SIG-M5 treated with dmso at 0.1 percent for 504 hours (cell line): Measurements from ENCODE around the gene ACOXL.
"Not testable (repeated sequence)": the region's sequence is repeated elsewhere in the genome, so short reads cannot be mapped to it uniquely, and the experiment has no call there.

Source experiments
- DNase-seq: peaks from one replicate; lab custom pipeline; 2025; ENCODE audit not compliant: unreplicated experiment; lab: John Stamatoyannopoulos, UW

Gene ACOXL

DNA sequence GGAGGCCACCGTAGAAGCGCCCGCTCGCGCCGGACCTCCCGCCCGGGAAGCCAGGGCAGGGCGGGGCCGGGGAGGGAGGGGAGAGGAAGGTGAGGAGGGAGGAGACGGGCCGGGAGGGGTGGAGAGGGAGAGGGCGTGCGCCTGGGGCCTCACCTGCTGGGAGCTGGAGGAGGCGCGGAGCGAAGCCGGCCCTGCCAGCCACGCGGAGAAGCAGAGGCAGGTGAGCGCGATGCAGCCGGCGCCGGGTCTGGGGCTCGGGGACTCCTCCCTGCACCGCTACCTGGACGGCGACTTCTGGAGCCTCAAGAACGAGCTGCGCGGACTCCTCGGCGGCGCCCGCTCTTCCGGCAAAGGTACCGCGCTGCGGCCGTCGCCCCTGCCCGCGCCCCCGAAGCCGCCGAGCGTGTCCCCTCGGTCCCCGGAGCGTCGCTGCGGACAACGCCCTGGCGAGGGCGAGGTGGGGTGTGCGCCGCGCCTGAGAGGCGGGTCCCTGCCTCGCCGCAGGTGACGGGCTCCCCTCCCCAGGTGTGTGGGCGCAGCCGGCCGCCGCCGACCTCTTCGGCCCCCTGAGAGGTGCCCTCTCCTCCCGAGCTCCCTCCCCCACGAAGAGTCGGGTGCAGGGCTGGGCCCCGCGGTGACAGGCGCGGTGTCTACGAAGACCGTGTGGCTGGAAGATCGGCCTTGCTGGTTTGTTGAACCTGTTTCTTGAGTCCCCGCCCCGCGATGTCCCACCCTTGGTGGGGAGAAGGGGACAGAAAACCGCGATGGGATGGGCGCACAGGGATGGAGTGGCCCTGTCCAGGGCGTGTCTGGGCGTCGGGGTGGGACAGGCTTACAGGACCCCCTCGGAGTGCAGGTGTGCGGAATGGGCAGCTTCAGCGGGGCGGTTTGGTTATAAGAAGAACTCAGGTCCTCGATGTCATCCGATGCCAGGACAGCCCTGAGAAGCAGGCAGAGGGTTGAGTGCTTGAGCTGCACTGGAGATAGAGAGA is at the start of gene ACOXL:
TSS of gene ACOXL (plus strand) at position 152 of the 992 bp plus-strand sequence. CDS start 35,817 bp downstream, outside the sequence.
- DNase-seq: no peak

DNA sequence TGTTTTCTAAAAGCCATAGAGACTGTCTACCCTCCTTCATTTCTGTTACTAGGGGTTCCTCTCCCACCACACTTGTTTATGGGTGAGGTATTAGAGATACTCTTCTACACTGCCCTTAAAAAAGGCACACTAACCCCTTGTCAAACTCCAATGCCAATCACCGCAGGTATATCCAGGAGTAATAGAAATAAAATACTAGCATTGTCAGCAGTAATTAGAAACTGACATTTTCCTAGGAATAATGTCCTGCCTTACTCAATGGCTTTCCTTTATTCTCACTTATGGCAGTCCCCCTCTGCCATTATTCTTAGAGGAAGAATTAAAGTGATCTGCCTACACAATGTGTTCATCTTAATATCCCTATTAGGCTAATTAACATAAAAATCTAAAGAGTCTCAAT is 49.5 kb upstream of the ACOXL start:
- DNase-seq: no peak

DNA sequence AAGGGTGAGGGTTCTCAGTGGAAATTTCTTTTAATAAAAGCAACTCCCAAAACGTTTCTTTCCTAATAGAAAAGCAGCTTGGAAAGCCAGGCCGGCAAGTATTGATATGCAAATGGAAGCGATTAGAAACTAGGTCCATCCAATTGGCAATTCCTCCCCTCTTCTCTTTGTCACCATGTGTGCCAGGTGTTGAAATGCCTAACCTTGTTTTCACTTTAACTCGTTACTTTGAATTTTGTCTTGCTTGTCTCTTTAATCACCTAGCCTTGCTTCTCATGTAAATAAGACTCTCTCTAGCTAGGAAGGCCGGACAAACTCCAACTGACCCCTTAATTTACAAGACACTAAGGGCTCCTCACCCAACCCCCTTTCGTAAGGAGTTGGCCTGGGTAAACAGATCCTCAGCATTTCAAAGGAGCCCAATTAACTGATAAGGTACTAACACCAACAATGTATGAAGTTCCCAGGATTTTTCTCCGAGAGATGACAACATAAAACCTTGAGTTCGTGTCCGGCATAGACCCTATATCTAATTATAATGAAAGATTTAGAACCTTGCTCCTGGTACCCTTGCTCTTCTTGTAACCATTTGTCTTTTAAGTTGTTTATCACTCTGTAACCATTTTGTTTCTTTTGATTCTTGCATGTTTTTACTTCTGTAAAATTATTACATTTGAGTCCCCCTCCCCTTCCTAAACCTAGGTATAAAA is 44.4 kb upstream of the ACOXL start:
- DNase-seq: not testable (repeated sequence)

DNA sequence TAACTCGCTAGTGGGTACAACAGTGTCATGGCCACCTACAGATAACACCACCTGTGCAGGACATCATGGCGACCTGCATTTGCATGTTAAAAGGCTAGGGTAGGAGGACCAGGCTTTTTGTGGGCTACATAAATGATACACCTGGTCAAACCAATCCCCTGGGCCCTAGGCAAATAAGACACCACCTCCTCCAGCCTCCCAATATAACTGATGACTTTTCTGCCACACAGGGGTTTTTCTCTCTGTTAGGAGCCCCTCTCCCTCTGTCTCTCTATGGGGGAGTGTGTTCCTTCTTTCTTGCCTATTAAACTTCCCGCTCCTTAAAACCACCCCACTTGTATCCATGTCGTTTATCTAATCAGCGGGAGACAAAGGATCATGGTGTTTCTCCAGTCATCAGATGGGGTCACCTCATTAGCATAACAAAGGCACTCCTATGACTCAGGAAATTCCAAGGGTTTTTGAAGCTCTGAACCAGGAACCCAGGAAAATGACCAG is 43.7 kb upstream of the ACOXL start:
- no peak for DNase-seq

DNA sequence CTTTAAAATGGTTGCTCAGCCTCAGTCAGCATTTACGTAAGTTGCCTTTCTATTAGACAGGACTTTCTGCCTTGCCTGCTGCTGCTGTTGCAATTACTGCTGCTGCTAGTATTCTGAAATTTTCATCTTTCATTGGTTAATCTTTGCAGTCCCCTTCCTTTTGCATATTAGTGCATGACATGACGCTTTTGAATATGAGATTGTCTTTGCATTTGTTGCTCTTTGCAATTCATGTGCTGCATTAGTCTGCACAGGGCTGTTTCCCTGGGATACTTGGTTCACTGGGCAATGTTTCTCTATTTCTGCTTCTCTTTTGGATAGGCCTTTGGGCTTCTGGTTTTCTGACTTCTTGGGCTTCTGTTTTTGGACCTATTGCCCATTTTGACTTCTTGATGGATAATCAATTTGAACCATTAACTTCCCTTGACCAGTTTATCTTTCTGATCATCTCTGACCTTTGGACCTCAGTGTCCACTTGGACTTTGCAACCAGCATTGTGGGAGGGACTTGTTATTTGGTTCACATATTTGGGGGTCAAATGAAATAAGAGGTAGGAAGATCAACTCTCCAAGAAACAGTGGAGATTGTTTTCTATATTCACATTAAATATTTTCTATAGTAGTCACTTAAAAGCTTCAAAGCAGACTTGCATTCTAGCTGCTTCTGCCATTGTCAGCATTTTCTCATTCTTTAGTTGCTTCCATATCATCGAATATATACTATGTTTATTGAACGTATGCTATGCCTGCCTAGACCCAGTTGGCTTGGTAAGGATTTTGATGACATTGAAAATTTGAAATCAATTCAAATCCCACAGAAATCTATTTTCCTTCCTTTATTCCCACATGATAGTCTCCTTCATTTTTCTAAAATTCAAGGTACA is 42.0 kb upstream of the ACOXL start:
- no peak for DNase-seq

DNA sequence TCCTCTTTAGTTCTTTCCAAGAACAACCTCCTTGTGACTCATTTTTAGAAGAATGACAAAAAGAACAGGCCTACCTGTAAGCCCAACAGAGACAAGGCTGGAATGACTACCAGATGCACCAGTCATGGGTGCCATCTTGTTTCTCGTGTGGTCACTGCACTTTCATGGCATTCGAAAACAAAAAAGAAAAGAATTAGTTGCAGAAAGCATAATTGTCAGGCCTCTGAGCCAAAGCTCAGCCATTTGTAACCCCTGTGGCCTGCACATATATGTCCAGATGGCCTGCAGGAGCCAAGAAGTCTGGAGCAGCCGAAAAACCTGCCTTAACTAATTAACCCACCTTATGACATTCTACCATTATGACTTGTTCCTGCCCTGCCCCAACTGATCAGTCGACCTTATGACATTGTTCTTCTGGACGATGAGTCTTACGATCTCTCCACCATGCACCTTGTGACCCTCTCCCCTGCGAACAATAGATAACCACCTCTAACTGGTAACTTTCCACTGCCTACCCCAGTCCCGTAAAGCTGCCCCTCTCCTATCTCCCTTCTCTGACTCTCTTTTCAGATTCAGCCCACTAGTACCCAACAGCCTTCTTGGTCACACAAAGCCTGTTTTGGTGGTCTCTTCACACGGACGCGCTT is 40.6 kb upstream of the ACOXL start:
- no peak for DNase-seq

DNA sequence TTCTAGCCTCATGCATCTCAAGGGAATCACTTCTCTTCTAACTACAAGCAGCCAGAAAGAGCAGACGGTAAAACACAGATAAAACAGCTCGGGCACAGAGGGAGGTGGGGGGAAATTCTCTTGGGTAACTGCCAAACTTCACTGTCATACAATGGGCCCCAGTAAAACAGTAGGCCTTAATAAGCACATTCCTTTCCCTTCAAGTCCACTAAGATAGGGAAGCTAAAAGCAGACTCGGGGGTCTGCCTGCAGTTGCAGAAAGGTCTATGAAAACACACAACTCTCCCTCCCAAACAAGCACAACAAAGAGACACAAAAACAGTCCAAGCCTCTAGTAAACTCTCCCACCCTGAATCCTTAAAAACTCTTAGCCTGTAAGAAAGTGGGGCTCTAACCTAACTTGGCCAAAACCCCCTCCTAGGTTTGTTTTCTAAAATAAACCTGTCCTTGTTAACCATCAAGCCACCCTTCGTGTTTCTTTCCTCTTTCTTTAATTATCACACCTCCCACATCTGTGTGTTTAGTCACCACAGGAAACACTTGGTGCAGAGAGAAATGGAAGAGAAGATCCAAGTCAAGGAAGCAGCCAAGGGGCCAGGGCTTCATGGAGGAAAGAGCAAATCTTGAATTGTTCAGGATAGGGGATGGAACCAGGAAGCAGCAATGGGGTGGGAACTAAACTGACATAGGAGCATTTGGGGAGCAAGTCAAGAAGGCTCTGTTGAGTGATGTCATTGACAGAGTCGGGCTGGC is 37.1 kb upstream of the ACOXL start:
- DNase-seq: not testable (repeated sequence)

DNA sequence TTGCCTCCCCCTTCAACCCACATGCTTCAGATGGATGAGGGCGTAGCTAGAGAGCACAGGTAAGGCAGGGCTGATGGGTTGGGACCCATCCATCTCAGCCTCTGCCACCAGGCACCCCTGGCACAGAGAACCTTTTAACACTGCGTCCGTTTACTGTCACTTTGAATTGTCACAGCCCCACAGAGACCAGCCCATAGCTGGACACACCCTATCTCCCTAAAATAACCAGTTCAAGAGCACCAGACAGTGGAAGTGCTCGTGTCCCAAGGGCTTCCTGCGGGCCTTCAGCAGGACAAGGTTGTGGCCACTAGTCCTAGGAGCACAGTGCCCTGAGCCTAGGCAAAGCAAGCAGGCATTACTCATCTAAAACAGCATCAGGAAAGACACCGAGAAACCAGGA is 34.1 kb upstream of the ACOXL start:
- not testable (repeated sequence) for DNase-seq

DNA sequence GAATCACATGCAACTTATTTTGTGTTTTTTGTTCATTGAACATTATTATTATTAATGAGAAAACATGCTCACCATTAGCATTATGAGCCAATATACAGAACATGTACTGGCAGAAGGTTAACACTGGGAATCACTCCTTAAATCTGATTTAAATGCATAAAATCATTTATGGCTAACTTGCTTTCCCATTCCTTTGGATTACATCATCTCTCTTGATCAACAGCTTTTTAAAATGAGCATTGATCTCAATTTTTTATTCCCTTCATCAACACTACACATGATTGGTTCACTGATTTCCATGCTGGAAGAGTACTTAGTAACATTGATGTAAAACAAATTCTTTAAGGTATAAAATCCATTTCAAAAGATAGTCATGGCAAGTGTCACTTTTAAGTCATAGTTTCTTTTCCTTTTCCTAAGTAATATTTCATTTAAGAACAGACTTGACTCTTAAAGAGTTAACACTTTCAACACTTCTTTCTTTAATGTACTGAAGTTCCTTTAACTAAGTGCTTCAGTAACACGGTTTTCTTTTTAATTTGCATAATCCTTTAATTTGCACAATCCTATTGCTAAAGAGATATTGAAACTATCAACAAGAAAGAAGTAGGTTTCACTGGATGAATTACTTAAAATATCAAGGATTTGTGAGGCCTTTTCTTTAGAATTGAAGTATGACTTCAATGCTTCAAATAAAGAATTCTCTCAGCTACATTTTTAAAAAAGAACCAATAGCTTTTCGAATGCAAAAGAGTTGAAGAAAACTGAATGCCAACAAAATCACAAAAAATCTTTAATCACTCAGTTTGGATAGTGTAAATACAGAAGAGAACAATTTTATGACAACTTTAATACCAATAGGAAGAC is 29.6 kb upstream of the ACOXL start:
- DNase-seq: no peak

DNA sequence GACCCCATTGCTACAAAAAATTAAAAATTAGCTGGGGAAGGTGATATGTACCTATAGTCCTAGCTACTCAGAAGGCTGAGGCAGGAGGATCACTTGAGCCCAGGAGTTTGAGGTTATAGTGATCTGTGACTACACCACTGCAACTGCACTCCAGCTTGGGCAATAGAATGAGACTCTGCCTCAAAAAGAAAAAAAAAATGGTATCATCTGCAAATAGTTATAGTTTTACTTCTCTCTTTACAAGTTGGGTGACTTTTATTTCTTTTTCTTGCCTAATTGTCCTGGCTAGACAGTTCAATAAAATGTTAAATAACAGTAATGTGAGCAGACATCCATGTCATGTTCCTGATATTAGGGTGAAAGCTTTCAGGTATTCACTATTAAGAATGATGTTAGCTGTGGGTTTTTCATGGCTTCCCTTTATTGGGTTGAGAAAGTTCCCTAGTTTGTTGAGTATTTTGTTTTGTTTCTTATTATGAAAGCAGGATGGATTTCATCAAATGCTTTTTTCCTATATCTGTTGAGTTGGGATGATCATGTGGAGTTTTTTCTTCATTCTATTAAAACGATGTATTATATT is 24.9 kb upstream of the ACOXL start:
- no peak for DNase-seq

DNA sequence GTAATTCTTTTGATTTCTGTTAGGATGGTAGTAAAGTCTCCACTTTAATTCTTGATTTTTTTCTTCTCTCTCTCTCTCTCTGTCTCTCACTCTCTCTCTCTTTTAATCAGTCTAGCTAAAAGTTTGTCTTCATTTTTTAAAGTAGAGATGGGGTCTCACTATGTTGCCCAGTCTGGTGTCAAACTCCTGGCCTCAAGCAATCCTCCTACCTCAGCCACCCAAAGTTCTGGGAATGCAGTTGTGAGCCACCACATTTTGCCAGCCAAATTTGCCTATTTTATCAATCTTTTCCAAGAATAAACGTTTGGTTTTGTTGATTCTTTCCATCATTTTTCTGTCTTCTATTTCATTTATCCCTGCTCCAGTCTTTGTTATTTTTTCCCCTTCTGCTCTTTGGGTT is 23.9 kb upstream of the ACOXL start:
- no peak for DNase-seq

DNA sequence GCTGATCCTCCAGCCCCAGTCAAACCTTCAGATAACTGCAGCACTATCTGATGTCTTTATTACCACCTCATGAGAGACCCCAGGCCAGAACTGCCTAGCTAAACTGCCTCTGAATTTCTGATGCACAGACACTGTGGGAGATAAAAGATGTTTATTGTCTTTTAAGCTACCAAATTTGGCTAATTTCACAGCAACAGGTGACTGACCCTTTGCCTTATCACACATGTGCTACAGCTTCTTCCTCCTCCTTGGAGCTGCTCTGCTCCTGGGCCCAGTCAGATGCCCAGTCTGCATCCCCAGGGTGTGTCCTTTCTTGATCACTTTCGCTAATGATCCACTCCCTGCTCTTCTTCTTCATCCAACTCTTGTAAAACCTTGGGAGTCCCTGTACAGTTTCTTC is 19.6 kb upstream of the ACOXL start:
- DNase-seq: no peak

DNA sequence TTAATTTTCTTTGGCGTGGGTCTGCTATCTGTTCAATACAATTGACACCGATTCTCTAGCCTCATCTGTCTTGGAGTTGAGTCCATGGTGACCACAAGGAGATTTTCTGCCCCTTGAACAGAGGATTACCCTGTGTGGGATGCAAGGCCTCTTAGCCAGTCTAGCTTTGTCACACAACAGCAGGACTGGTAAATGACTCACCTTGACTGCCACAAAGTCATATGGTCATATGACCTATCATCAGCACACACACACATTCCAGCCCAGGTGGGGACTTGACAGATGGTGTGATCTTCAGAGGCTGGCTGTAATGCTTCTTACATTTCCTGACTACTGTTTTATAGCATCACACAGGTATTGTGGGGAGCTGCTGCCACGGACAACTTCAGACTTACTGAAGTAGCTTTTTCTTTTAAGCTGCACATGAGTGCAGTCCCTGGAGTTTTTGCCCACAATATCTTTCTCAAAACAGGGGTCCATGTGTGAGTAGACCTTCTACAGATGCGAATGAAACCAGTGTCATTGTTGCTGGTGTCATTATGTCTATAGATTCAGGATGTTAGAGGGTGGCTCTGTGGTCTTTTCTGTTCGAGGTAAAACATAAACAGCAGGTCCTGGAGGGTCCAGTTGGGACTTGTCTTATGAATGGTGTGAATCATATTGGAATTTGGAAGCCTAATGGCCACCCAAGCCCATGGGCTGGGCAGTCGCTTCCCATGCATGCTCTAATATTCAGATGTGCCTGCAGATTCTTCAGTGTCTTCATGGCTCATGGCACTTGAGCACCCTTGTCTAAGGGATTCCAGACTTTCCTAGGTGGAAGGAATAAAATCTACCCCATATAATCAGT is 18.6 kb upstream of the ACOXL start:
- DNase-seq: no peak

DNA sequence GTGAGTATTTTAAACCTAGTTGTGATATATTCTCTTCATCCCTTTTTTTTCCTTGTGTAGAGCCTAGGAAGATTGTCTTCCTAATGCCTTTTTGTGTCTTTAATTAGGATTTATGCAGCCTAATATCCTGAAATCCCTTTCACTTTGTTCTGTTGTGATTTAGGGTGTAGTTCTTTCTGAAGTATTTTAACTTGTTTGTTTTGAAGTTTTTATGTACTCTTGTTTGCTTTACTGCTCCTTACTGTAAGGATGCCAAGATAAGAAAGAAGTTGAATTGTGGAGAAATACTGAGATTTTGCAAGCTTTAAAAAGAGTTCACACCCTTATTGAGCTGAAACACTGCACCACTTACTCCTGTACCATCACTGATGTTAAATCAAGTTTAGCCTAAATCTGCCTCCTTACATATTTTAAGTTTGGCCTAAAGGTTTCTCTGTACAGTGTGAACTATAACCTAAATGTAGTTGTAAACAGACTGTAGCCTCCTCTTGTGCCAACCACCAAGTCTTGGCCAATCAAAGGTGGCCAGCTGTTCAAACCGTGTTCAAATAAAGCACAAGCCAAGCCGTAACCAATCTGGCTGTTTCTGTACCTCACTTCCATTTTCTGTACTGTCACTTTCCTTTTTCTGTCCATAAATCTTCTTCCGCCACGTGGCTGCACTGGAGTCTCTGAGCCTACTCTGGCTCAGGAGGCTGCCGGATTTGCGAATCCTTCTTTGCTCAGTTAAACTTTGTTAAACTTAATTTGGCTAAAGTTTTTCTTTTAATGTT is 17.7 kb upstream of the ACOXL start:
- DNase-seq: no peak

DNA sequence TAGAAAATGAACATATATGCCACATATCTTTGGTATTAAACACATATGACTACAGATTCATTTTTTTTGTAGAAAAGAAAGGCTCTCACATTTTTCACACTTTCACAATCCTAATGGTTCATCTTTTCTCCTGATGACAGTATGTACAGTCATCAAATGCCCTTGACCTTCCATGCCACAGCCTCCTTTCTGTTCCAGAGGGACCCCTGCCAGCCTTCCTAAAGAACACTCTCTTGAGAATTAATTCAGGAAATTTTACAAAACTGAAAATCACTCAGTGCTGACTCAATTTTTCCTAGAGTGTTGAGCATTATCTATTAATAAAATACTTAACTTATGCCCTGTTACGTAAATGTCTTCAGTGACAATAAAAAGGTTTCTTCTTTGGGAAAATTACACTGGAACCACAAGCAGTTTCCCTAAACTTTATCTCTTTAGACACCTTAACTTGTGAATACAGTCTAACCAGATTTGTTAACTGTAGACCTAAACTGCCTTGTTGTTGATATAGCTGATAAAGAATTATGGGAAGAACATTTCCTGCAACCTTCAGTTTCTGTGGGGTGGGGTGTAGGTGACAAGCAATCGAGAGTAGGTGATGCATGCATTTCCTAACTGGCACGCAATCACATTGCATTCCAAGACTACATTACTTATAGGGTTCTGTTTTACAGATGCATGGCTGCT is 15.3 kb upstream of the ACOXL start:
- no peak for DNase-seq

DNA sequence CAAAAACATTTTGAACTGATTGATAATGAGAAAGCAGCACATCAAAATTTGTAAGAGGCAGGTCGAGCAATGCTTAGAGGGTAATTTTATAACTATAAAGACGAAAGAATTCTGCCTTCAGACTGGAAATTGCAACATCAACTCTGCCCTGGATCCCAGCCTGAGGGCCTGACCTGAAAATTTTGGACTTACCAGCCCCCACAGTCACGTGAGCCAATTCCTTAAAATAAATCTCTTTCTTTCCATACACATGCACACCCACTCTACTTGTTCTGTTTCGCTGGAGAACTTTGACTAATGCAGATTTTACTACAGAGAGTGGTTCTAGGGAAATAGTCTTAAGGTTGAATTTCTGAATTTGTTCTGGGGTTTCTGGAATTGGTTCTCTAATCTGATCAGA is 14.6 kb upstream of the ACOXL start:
- no peak for DNase-seq
